ENCODE results near the gene FGD2.

Gene FGD2

GRCh38 chr6:36969988-36970891, 35.2 kb upstream of the FGD2 start:
- Histone ChIP-seq H3K79me1 (ENCODE audit: low read length) (no peaks in the 10 kb centered on the region), H4K5ac (ENCODE audit: low read length) (no peak overlapping the region), H3K79me2 (ENCODE audit: control insufficient read depth, insufficient read depth, low read length) (no peaks in the 10 kb centered on the region), H2AK5ac (ENCODE audit: low read length) (no peak overlapping the region), H3K36me3 (ENCODE audit: control insufficient read depth, insufficient read depth, low read length) (peaks cover 48% of the 10 kb centered on the region), H2BK120ac (ENCODE audit: low read depth, low read length) (no peak overlapping the region), H4K8ac (ENCODE audit: low read depth, low read length) (no peak overlapping the region), H3K27me3 (ENCODE audit: insufficient read depth, low read length, poor library complexity) (no peaks in the 10 kb centered on the region), H2BK5ac (ENCODE audit: low read length) (no peak overlapping the region), H3K9ac (ENCODE audit: low read length) (no peak overlapping the region), H3K27ac (ENCODE audit: low read depth, low read length) (no peak overlapping the region), H3K4ac (ENCODE audit: low read depth, low read length) (no peak overlapping the region), H3K18ac (ENCODE audit: low read length) (no peak overlapping the region), H3K4me2 (ENCODE audit: low read length) (no peak overlapping the region), H2BK15ac (replicated peaks; ENCODE audit: low read depth) (no peak overlapping the region), H3K56ac (ENCODE audit: low read length) (no peak overlapping the region), H3K23ac (ENCODE audit: low read length) (no peak overlapping the region), H3K4me3 (ENCODE audit: low read length) (no peak overlapping the region), H3K4me1 (ENCODE audit: control insufficient read depth, low read depth, low read length) (no peaks in the 10 kb centered on the region)
- WGBS (ENCODE audit: extremely low coverage, insufficient coverage, low lambda C conversion rate), result no CpG with 5 or more reads among the region's 17 CpGs
- DNase-seq, result no peak

DNA sequence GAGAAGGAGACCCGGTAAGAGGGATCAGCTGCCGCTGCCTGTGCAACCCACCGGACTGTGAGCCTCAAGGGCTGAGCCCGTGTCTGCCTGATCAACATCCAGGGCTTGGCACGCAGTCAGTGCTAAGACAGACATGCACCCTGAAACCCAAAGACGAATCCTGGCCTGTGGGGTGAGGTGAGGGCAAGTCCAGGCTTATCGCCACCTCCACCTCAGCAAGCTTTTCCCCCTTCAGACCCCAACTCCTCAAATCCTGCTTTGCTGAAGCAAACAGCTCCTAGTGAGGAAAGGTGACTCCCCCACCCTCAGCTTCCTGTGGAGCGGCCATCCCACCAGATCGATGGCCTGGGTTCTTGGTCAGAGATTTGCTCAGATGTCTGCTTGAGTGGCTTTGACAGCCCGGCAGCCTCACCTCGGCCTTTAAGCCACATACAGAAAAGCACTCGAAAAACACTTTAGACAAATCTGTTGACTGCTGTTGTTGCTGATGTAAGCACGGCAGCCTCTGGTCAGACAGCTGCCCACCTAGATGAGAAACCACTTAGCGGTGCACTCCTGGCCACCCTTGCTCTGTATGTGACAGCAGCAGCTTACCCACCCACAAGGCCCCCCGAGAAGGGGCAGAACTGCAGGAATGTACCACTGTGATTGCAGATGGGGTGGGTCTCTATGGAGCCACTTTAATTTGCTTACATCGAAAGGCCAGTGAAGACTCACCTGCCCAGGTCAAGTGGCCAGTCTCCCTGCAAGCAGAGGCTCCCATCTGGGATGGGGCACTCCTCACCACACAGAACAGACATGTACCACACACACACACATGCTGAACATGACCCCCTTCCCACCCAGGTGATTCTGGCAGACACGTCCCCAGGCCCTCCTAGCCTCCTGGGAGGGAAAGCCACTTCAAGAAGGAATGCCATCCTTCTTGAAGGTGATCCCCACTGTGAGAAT, 34.3 kb upstream of the FGD2 start:
- Histone ChIP-seq H4K5ac (ENCODE audit: low read length) (no peak overlapping the region), H3K79me2 (ENCODE audit: control insufficient read depth, insufficient read depth, low read length) (no peaks in the 10 kb centered on the region), H3K9ac (ENCODE audit: low read length) (no peak overlapping the region), H2BK120ac (ENCODE audit: low read depth, low read length) (no peak overlapping the region), H2AK5ac (ENCODE audit: low read length) (no peak overlapping the region), H3K18ac (ENCODE audit: low read length) (no peak overlapping the region), H3K4me3 (ENCODE audit: low read length) (no peak overlapping the region), H2BK15ac (replicated peaks; ENCODE audit: low read depth) (no peak overlapping the region), H3K4me1 (ENCODE audit: control insufficient read depth, low read depth, low read length) (no peaks in the 10 kb centered on the region), H2BK5ac (ENCODE audit: low read length) (no peak overlapping the region), H4K8ac (ENCODE audit: low read depth, low read length) (no peak overlapping the region), H3K4ac (ENCODE audit: low read depth, low read length) (no peak overlapping the region), H3K4me2 (ENCODE audit: low read length) (no peak overlapping the region), H3K23ac (ENCODE audit: low read length) (no peak overlapping the region), H3K36me3 (ENCODE audit: control insufficient read depth, insufficient read depth, low read length) (peaks cover 57% of the 10 kb centered on the region), H3K27me3 (ENCODE audit: insufficient read depth, low read length, poor library complexity) (no peaks in the 10 kb centered on the region), H3K79me1 (ENCODE audit: low read length) (no peaks in the 10 kb centered on the region), H3K27ac (ENCODE audit: low read depth, low read length) (no peak overlapping the region), H3K56ac (ENCODE audit: low read length) (no peak overlapping the region)
- DNase-seq, result no peak
- no CpG with 5 or more reads among the region's 17 CpGs for WGBS (ENCODE audit: extremely low coverage, insufficient coverage, low lambda C conversion rate)

GRCh38 chr6:36971921-36972673, 33.4 kb upstream of the FGD2 start:
- no peak overlapping the region for H2BK120ac ChIP-seq (ENCODE audit: low read depth, low read length)
- WGBS (ENCODE audit: extremely low coverage, insufficient coverage, low lambda C conversion rate), result no CpG with 5 or more reads among the region's 14 CpGs
- H3K27ac ChIP-seq (ENCODE audit: low read depth, low read length), result no peak overlapping the region
- H3K79me1 ChIP-seq (ENCODE audit: low read length), result peaks cover 3% of the 10 kb centered on the region
- H2BK15ac ChIP-seq (replicated peaks; ENCODE audit: low read depth), result no peak overlapping the region
- no peak overlapping the region for H3K4me2 ChIP-seq (ENCODE audit: low read length)
- no peak overlapping the region for H4K8ac ChIP-seq (ENCODE audit: low read depth, low read length)
- H3K36me3 ChIP-seq (ENCODE audit: control insufficient read depth, insufficient read depth, low read length), result peaks cover 62% of the 10 kb centered on the region
- H3K79me2 ChIP-seq (ENCODE audit: control insufficient read depth, insufficient read depth, low read length), result no peaks in the 10 kb centered on the region
- no peak for DNase-seq
- H3K27me3 ChIP-seq (ENCODE audit: insufficient read depth, low read length, poor library complexity), result no peaks in the 10 kb centered on the region
- H3K4ac ChIP-seq (ENCODE audit: low read depth, low read length), result no peak overlapping the region
- H3K4me3 ChIP-seq (ENCODE audit: low read length), result no peak overlapping the region
- H2BK5ac ChIP-seq (ENCODE audit: low read length), result no peak overlapping the region
- H3K4me1 ChIP-seq (ENCODE audit: control insufficient read depth, low read depth, low read length), result no peaks in the 10 kb centered on the region
- no peak overlapping the region for H4K5ac ChIP-seq (ENCODE audit: low read length)
- no peak overlapping the region for H3K9ac ChIP-seq (ENCODE audit: low read length)
- no peak overlapping the region for H2AK5ac ChIP-seq (ENCODE audit: low read length)
- no peak overlapping the region for H3K56ac ChIP-seq (ENCODE audit: low read length)
- H3K18ac ChIP-seq (ENCODE audit: low read length), result no peak overlapping the region
- no peak overlapping the region for H3K23ac ChIP-seq (ENCODE audit: low read length)

DNA sequence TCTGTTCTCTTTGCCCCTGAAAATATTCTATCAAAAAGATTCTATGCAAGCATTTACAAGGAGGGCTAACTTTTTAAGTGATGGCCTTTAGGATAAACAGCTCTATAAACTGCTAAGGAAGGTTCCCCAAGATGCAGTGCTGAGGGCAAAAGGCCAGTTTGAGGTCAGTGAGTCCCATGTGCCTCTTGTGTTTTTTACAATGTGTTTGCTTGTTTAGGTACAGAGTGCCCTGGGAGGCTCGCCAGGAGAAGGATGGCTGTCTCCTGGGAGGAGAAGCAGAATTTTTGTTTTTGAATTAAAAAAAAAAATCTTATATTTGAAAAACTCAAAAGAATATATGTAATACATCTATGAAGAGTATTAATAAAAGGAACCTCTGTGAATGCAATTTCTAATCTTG, 32.3 kb upstream of the FGD2 start:
- Histone ChIP-seq H3K56ac (ENCODE audit: low read length) (no peak overlapping the region), H3K4ac (ENCODE audit: low read depth, low read length) (no peak overlapping the region), H3K79me2 (ENCODE audit: control insufficient read depth, insufficient read depth, low read length) (no peaks in the 10 kb centered on the region), H4K8ac (ENCODE audit: low read depth, low read length) (no peak overlapping the region), H2BK120ac (ENCODE audit: low read depth, low read length) (no peak overlapping the region), H3K36me3 (ENCODE audit: control insufficient read depth, insufficient read depth, low read length) (peaks cover 64% of the 10 kb centered on the region), H3K4me1 (ENCODE audit: control insufficient read depth, low read depth, low read length) (no peaks in the 10 kb centered on the region), H3K4me2 (ENCODE audit: low read length) (no peak overlapping the region), H3K18ac (ENCODE audit: low read length) (no peak overlapping the region), H3K79me1 (ENCODE audit: low read length) (peaks cover 8% of the 10 kb centered on the region), H3K27me3 (ENCODE audit: insufficient read depth, low read length, poor library complexity) (no peaks in the 10 kb centered on the region), H3K4me3 (ENCODE audit: low read length) (no peak overlapping the region), H3K9ac (ENCODE audit: low read length) (no peak overlapping the region), H2BK5ac (ENCODE audit: low read length) (no peak overlapping the region), H3K23ac (ENCODE audit: low read length) (no peak overlapping the region), H2BK15ac (replicated peaks; ENCODE audit: low read depth) (no peak overlapping the region), H4K5ac (ENCODE audit: low read length) (no peak overlapping the region), H2AK5ac (ENCODE audit: low read length) (no peak overlapping the region), H3K27ac (ENCODE audit: low read depth, low read length) (no peak overlapping the region)
- no CpG with 5 or more reads among the region's 1 CpG for WGBS (ENCODE audit: extremely low coverage, insufficient coverage, low lambda C conversion rate)
- no peak for DNase-seq

DNA sequence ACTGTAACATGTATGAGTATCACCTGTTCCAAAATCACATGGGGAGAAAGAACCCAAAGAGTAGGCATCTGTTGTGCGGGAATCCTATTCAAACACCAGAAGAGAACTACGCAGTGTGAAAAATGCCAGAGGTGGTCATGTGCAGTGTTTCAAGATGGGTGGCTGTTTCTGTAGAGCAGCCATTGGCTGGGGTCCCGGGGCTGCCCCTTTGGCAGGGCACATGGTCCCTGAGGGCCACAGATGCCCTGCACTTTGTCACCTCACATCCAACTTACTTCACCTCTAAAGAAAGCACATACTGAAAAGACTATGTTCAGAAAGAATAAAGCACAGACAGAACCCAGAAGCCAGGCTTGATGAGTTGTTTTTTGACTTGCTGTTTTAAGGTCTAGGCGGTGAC, 31.8 kb upstream of the FGD2 start:
- H3K9ac ChIP-seq (ENCODE audit: low read length), result no peak overlapping the region
- H2BK5ac ChIP-seq (ENCODE audit: low read length), result no peak overlapping the region
- H3K18ac ChIP-seq (ENCODE audit: low read length), result no peak overlapping the region
- peaks cover 2% of the 10 kb centered on the region for H3K79me2 ChIP-seq (ENCODE audit: control insufficient read depth, insufficient read depth, low read length)
- H4K8ac ChIP-seq (ENCODE audit: low read depth, low read length), result no peak overlapping the region
- H3K4me2 ChIP-seq (ENCODE audit: low read length), result no peak overlapping the region
- peaks cover 63% of the 10 kb centered on the region for H3K36me3 ChIP-seq (ENCODE audit: control insufficient read depth, insufficient read depth, low read length)
- no CpG with 5 or more reads among the region's 4 CpGs for WGBS (ENCODE audit: extremely low coverage, insufficient coverage, low lambda C conversion rate)
- no peak for DNase-seq
- no peak overlapping the region for H3K27ac ChIP-seq (ENCODE audit: low read depth, low read length)
- no peak overlapping the region for H3K4me3 ChIP-seq (ENCODE audit: low read length)
- no peak overlapping the region for H2BK15ac ChIP-seq (replicated peaks; ENCODE audit: low read depth)
- H2BK120ac ChIP-seq (ENCODE audit: low read depth, low read length), result no peak overlapping the region
- peaks cover 11% of the 10 kb centered on the region for H3K79me1 ChIP-seq (ENCODE audit: low read length)
- no peak overlapping the region for H2AK5ac ChIP-seq (ENCODE audit: low read length)
- no peak overlapping the region for H3K23ac ChIP-seq (ENCODE audit: low read length)
- H3K4ac ChIP-seq (ENCODE audit: low read depth, low read length), result no peak overlapping the region
- H4K5ac ChIP-seq (ENCODE audit: low read length), result no peak overlapping the region
- no peaks in the 10 kb centered on the region for H3K4me1 ChIP-seq (ENCODE audit: control insufficient read depth, low read depth, low read length)
- H3K56ac ChIP-seq (ENCODE audit: low read length), result no peak overlapping the region
- no peaks in the 10 kb centered on the region for H3K27me3 ChIP-seq (ENCODE audit: insufficient read depth, low read length, poor library complexity)
